ENCODE data around the gene THEM5.
"Not testable (repeated sequence)": the region's sequence is repeated elsewhere in the genome, so short reads cannot be mapped to it uniquely, and the experiment has no call there.

Gene THEM5

GRCh38 chr1:151867321-151867720, 13.8 kb upstream of the THEM5 start:
- no peak for DNase-seq

- DNase-seq = no peak
Measured at GRCh38 chr1:151864411-151864810, 10.9 kb upstream of the THEM5 start.

DNA sequence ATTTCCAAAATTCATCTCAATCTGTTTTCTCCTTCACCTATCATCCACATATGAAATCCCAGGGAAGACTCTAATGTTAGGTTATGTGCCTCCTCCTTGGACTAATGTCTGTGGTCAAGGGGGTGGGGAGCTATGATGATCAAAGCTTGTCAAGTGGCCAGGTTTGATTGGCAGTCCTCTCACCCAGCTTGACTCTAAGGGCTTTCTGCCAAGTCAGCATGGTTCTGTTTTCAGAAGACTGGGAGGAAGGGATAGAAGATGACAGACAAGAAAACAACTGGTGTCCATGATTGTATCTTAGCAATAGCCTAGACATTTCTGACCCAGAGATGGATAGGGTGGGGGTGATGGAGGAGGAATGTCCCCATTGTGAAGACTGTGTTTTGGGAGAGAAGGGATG, 9.1 kb upstream of the THEM5 start:
- DNase-seq = no peak

GRCh38 chr1:151860504-151861187, 7.1 kb upstream of the THEM5 start:
- DNase-seq = no peak

DNA sequence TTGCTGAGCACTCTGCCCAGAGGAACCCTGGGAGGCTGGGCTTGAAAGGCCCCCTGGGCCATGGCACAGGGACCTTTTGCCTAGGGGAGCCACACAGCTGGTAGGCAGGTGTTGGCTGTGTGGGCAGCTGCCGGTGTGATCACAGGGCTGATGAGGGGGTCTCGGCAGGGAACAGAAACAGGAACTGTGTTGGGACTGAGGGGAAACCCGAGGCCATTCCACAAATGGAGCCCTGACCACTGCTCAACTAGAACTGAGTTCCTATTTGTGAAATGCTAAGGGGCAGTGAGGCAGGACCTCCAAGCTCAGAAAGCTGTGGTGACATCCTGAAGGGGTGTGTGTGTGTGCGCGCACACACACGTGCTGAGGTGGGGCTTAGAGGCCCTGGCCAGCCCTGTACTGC, 6.4 kb upstream of the THEM5 start:
- no peak for DNase-seq

DNA sequence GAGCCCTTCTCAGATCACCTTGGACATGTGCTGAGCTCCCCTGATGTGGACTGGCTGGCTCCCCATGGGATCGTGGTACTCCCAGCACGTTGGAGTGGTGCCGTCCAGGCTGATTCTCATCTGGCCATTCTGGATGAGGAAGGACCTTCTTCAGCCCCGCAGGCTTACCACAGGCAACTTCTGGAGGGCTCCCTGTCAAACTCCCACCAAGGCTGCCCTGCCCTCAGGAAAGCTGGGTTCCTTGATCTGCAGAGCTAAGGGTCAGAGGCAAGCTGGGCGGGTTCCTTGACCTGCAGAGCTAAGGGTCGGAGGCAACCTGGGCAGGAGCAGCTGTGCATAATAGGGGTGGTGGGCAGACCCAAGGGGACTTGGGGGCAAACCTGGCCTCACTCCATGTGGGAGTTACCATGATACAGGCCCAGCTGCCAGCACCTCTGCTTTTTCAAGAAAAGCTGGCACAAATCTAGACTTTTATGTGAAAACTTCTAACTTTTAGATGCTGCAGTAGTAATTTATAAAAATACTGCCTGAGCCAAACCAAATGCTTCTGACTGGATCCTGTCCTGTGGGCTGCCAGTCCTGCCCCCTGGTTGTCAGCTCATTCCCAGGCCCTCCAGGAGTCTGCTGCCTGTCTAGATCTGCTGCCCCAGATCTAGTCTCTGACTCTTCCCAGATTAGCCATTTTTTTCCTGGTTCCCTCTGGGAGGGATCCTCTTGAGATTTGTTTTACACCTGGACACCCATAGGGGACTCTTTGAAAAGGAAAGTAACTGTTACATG, 5.6 kb upstream of the THEM5 start:
- DNase-seq = no peak

DNA sequence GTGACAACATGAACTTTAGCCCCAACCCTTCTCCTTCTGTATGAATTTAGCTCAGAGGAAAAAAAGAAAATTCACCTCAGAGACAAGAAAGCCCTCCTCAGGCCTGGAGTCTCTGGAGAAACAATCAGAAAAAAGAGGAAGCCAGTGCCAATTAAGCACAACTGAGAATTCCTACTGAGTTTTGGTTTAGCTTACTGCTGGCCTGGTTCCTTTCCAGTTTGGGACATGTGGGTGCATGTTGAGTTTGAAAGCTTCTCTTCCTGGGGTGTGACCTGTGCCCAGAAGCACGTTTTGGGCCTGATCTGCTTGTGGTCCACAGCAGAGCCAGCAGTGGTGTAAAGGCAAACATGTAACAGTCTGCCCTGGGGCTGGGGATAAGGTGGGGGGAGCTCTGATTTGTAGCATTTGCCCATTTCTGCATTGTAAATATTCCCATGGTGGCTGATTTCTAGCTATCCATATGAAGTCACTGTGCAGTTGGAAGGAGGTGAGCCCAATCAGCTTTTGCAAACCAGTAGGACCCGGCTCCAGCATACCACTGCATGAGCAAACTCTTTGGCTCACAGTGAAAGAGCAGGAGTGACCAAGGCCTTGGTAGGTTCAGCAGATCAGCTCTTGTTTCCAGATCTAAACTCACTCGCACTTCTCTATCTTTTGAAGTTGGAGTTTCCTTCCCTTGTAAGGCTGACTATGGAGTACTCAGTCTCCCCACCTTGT, 4.7 kb upstream of the THEM5 start:
- DNase-seq = no peak

DNA sequence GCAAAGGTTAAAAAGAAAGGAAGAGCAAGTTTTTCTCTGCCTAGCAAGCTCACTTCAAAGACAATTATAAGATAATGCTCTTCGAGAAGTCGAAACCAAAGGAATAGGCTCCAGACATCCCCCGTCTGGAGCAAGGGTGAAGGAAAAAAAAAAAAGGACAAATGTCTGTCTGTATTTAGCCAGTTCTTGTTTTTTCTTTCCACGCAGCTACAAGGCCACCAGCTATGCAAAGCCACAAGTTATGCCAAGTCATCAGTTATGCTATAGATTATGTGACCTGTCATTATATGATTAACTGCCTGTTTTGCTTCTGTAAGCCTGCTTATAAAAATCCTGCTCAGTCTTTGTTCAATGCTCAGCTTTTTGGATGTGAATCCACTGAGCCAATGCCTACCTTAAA, 2.4 kb upstream of the THEM5 start:
- DNase-seq = no peak

DNA sequence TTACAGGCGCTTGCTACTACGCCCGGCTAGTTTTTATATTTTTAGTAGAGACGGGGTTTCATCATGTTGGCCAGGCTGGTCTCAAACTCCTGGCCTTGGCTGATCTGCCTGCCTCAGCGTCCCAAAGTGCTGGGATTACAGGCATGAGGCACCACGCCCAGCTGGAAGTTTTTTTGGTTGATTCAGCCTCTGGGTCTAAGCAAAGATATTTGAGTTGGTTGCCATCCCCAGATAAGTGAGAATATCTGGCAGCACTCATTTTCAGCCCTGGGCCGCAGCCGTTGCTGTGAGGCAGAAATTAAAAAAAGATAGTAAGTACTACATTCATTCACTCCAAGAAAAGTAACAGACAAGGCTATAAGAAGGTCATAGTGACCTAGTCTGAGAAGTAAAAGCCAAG, 2.0 kb upstream of the THEM5 start:
- not testable (repeated sequence) for DNase-seq

GRCh38 chr1:151854658-151855057, 1.1 kb upstream of the THEM5 start:
- no peak for DNase-seq

- DNase-seq = no peak
Measured at GRCh38 chr1:151852733-151853132, 779 bp downstream of the THEM5 start.

- DNase-seq = no peak
Measured at GRCh38 chr1:151851886-151852285, 1.6 kb downstream of the THEM5 start.

DNA sequence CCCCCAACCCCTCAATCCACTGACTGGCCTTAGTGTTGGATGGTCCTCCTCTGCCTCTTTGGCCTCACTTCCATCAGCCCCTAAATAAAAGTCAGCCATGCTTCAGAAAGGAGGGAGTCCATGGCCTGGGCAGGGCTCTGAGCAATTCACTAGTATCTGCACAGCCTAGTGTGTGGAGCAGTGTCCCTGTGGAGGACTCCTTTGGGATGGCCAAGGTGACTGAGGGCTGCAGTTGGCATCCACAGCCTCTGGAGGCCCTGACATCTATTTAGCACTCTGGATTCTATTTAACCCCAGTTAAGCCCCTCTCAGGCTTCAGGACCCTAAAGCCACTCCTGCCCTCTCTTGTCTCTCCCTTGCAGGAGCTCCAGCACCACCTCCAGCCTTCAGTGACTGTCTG, 3.6 kb downstream of the THEM5 start:
- no peak for DNase-seq

GRCh38 chr1:151849126-151849525, 4.4 kb downstream of the THEM5 start:
- no peak for DNase-seq

DNA sequence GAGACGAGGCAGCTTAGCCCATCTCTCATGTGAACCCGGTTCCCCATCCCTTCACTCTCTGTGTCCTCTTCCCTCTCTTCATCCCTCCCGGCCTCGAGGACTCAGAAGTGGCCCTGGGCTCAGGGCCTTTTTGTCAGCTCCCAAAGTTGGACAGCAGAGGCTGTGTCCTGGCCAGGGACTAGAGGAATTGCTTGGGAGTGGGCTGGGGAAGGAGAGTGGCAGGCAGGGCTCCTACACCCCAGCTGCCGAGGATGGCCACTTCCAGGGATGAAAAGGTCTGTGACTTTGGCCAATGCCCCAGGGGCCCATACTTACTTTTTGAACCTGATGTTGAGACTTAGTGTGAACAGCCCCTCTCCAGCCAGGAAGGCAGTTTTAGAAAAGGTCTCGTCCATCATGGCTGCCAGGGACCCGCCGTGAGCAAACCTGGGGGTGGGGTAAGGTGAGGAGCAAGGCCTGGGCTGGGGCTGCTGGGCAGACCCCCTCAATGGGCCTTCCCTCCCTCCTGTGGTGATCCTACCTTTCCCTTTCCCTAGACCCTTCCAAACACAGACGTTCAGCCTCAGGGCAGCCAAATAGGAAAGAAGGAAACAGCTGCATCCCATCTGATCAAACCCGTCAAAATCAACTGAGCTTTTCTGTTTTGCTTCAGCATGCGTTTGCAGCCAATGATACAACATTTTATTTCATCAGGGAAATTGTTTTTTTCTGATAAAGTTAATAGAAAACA, 5.5 kb downstream of the THEM5 start:
- DNase-seq = no peak

DNA sequence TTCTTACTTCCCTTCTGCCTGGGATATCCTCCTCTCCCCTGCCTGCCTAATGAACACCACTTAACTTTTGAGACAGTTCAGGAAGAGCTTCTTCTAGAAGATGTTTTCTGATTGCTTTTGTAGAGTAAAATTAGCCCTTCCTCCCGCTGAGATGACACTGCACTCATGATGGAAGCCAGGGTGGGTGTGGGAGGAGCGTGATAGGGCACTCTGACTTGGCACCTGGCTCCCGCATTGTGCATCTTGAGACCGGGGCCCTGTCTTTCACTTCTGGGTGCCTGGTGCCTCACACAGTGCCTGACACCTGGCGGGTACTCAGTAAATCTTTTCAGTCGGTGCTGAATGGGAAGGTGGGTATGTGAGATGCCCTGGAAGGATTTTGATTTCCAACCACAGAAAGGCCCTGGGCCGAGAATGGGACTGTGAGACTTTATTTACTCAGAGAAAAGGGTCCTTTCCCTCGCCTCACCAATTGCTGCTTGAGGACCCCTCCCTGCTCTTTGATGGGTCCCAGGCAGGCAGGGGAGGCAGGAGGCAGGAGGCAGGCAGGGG, 6.8 kb downstream of the THEM5 start:
- no peak for DNase-seq

DNA sequence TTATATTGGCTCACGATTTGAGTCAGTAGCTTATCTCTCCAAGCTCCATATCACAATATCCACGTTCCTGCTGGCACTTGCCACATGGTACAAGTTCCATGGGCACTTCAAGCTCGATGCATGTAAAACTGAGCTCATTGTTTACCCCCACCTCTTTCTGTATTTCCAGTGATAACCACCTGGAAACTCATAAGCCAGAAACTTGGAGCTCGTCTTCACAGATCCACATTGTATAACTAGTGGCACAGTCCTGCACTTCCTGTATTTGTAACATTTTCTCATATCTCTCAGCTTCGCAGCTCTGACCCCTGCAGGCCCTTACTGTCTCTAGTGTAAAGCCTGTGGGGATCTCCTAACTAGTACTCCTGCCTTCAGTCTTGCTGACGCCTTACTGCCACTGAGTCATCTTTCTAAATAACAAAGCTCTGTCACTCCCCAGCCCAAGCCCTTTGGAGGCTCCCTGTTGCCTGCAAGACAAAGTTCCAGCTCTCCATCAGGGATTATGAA, 7.4 kb downstream of the THEM5 start:
- no peak for DNase-seq

DNA sequence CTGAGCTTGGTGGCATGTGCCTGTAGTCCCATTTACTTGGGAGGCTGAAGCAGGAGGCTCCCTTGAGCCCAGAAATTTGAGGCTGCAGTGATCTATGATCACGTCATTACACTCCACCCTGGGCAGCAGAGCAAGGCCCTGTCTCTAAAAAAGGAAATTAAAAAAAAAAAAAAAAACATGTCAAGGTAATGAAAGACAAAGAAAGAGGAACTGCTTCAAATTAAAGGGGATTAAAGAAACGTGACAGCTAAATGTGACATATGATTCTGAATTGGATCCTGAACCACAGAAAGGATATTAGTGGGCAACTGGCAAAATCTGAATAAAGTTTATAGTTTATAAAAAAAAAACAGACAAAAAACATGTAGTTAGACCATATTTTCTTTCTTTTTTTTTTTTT, 10.1 kb downstream of the THEM5 start:
- DNase-seq = no peak

GRCh38 chr1:151841141-151841540, 12.4 kb downstream of the THEM5 start:
- peak in 3 of 14 donors; percentile 10 to 43 (median 19) for DNase-seq

- DNase-seq = no peak
Measured at GRCh38 chr1:151840421-151840820, 13.1 kb downstream of the THEM5 start.

- peak in 13 of 14 donors; percentile 61 to 88 (median 80) for DNase-seq
Measured at GRCh38 chr1:151839457-151840403, 13.8 kb downstream of the THEM5 start, which contains the start of gene C2CD4D. TSS of gene C2CD4D (minus strand) at chr1:151839820. CDS start at chr1:151838989, 831 bp downstream.

Data from C1 segment of cervical spinal cord (tissue), 14 donors.